T-cell (primary cell): Measurements from ENCODE around the gene MAP4K1. TPM values are rescaled to one million over a fixed set of nuclear protein-coding genes. Genes with fewer than 3 reads are reported as not detected.
"Not testable (repeated sequence)": the region's sequence is repeated elsewhere in the genome, so short reads cannot be mapped to it uniquely, and the experiment has no call there.

Experiments used
- ATAC-seq, 4 experiments: fragments of 200-7000 bp in 3 of 4; fragments of 150-1000 bp in 1 of 4; cut with Tn5 transposase; replicated peaks in 1 of 4; 1 replicate in 3 of 4; 2 replicates in 1 of 4; pipeline ENCODE4 v1.10.0; 2021; ENCODE audit warnings: moderate library complexity in 3 of 4, mild to moderate bottlenecking in 2 of 4, moderate number of reproducible peaks in 1 of 4
- CTCF ChIA-PET, 2 donors: fragments of 300-600 bp; sonication (Branson Sonifier 250); formaldehyde crosslinking; loops; one replicate each; lab custom pipeline; 2022; ENCODE audit warnings: antibody characterized with exemption in 2 of 2; lab: Charles Lee
- POLR2A ChIA-PET, 2 donors: fragments of 300-600 bp; sonication (Branson Sonifier 250); formaldehyde crosslinking; loops; one replicate each; lab custom pipeline; 2022; ENCODE audit warnings: antibody characterized with exemption in 2 of 2; lab: Charles Lee
- DNase-seq, 35 experiments: peaks; one replicate each; pipeline versions ENCODE4 v3.0.0 to v3.0.0-alpha.2; 2013 to 2023
- H3K27ac ChIP-seq: one replicate; pipeline ENCODE4 v1.5.1; 2013; ENCODE audit warnings: low read length
- H3K27me3 ChIP-seq, 2 experiments: replicated peaks in 1 of 2; 1 replicate in 1 of 2; 2 replicates in 1 of 2; pipeline versions ENCODE4 v1.6.1 to v1.7.0; 2013; ENCODE audit warnings: low read length in 1 of 2, mixed read lengths in 1 of 2; ENCODE audit not compliant: control insufficient read depth in 2 of 2, insufficient read depth in 2 of 2; ENCODE audit errors: extremely low read depth in 1 of 2
- H3K36me3 ChIP-seq, 2 donors: 1 replicate in 1 of 2; 2 replicates in 1 of 2; pipeline versions ENCODE4 v1.6.1 to v1.7.0; 2013; ENCODE audit warnings: low read length in 1 of 2; ENCODE audit not compliant: control insufficient read depth in 2 of 2, insufficient read depth in 1 of 2; ENCODE audit errors: extremely low read depth in 1 of 2
- H3K4me1 ChIP-seq, 2 experiments: 1 replicate in 1 of 2; 2 replicates in 1 of 2; pipeline versions ENCODE4 v1.6.1 to v1.7.0; 2013; ENCODE audit warnings: low read length in 2 of 2, mixed read lengths in 1 of 2; ENCODE audit not compliant: insufficient read depth in 2 of 2, control insufficient read depth in 1 of 2; ENCODE audit errors: extremely low read depth in 1 of 2
- H3K4me3 ChIP-seq, 2 donors: 1 replicate in 1 of 2; 2 replicates in 1 of 2; pipeline versions ENCODE4 v1.5.1 to v1.7.0; 2013; ENCODE audit warnings: mild to moderate bottlenecking in 2 of 2, low read length in 1 of 2, moderate library complexity in 1 of 2; ENCODE audit not compliant: control insufficient read depth in 1 of 2; ENCODE audit errors: extremely low read depth in 1 of 2
- H3K9me3 ChIP-seq: 2 replicates; pipeline ENCODE4 v1.7.0; 2013
- H3K27ac Mint-ChIP-seq, 2 donors: one replicate each; pipeline ENCODE4 v1.8.0; 2020 to 2021; ENCODE audit warnings: mild to moderate bottlenecking in 2 of 2, mixed read lengths in 2 of 2
- H3K27me3 Mint-ChIP-seq, 2 donors: one replicate each; pipeline ENCODE4 v1.8.0; 2021 to 2022; ENCODE audit warnings: mixed read lengths in 2 of 2
- H3K36me3 Mint-ChIP-seq: one replicate; pipeline ENCODE4 v1.8.0; 2021; ENCODE audit warnings: mixed read lengths
- H3K4me1 Mint-ChIP-seq, 3 donors: one replicate each; pipeline ENCODE4 v1.8.0; 2020 to 2022; ENCODE audit warnings: mixed read lengths in 3 of 3, mild to moderate bottlenecking in 1 of 3
- H3K4me3 Mint-ChIP-seq, 3 donors: one replicate each; pipeline ENCODE4 v1.8.0; 2020 to 2022; ENCODE audit warnings: mild to moderate bottlenecking in 3 of 3, mixed read lengths in 3 of 3, moderate library complexity in 3 of 3
- H3K9me3 Mint-ChIP-seq, 3 donors: one replicate each; pipeline ENCODE4 v1.8.0; 2020 to 2022; ENCODE audit warnings: mixed read lengths in 3 of 3
- WGBS: methylation state at CpG from one replicate; pipeline ENCODE4 v1.1.5; 2013; ENCODE audit warnings: missing lambda C conversion rate; ENCODE audit not compliant: insufficient coverage; 5-methylcytosine and 5-hydroxymethylcytosine counted together
- total RNA-seq, 35 experiments: library from RNA in 6 of 35; stranded (reverse) in 6 of 35; fragments of 120-200 nt in 1 of 35; gene quantifications; one replicate each; pipeline versions ENCODE4 v1.2.1 to v1.2.4 and lab custom pipeline; 2013 to 2026

Gene MAP4K1
- total RNA-seq, 5 donors from 2014 or later (not counting 1 experiment from before 2014, with no cell fraction given) = 243 to 417 (median 329) TPM

- Histone ChIP-seq H3K4me1 (peaks cover 17 to 33% of the 10 kb centered on the region in 2 experiments), H3K9me3 (no peaks in the 10 kb centered on the region), H3K27me3 (no peaks in the 10 kb centered on the region), H3K36me3 (peaks cover 0 to 26% of the 10 kb centered on the region in 2 donors), H3K4me3 (no peak overlapping the region), H3K27ac (peak overlapping the region; percentile 37)
- ChIA-PET CTCF (interaction anchor here in 1 of 2 donors (0.6 to 2.3 kb wide), 20 partner anchors 9 to 327 kb away, joined by 3 to 27 read pairs (median 5); partner anchors contain the start of genes ACTN4, EIF3K, FAM98C and MAP4K1), POLR2A (interaction anchor here in 1 of 2 donors (0.7 kb wide), 1 partner anchor 276 kb away, joined by 5 read pairs; no protein-coding TSS in a partner anchor)
- Mint-ChIP-seq H3K36me3 (peaks cover 23% of the 10 kb centered on the region), H3K27me3 (no peaks in the 10 kb centered on the region), H3K4me1 (peaks cover 26 to 35% (median 31%) of the 10 kb centered on the region in 3 donors), H3K4me3 (peak overlapping the region in 2 of 3 donors; percentile 6 to 39), H3K27ac (peak overlapping the region; percentile 87 to 91), H3K9me3 (no peaks in the 10 kb centered on the region)
- WGBS = 73% methylated on average over 13 of the region's 17 CpGs
- peak in 34 of 35 experiments; percentile 35 to 84 (median 64) for DNase-seq
- ATAC-seq = peak in 1 of 4 experiments; percentile 36
Measured at GRCh38 chr19:38634757-38635482, 17.2 kb upstream of the MAP4K1 start.

DNA sequence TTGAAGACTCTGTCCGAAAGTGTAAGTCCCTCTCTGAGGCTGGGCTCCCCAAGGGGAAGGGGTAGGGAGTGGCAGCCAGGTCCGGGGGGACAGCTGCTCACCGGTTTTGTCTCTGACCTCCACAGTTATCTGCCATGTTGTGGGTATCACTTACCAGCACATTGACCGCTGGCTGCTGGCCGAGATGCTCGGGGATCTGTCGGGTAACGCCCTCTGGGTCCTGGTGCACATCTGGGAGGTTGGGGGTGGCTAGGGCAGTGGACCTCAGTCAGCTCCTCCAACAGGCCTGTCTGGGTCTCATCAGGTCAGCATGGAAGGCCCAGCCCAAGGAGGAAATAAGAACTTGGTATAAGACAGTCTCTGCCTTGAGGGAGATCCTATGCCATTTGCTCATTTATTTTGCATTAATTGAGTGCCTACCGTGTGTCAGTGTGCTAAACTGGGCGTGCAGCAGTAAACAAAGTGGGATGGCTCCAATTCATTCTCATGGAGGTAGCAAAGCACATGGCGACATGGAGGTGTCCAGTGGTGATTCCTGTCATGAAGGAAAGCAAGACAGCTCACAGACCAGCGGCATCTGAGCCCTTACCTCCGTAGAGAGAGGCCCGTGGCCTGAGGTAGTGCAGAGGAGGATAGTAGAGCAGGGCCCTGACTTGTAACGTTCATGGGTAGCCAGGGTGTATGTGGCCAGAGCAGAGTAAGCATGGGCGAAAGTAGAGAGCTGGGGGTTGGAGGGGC is 14.9 kb upstream of the MAP4K1 start:
- Histone ChIP-seq H3K27me3 (no peaks in the 10 kb centered on the region), H3K9me3 (no peaks in the 10 kb centered on the region), H3K36me3 (peaks cover 0 to 44% of the 10 kb centered on the region in 2 donors), H3K27ac (no peak overlapping the region), H3K4me3 (no peak overlapping the region), H3K4me1 (peaks cover 17 to 33% of the 10 kb centered on the region in 2 experiments)
- H3K27me3 Mint-ChIP-seq = no peaks in the 10 kb centered on the region
- ChIA-PET POLR2A (no interaction called here), CTCF (interaction anchor here in 1 of 2 donors (2.2 kb wide), 1 partner anchor 229 kb away, joined by 27 read pairs; the partner anchor contains the start of gene FAM98C)
- DNase-seq (no peak), ATAC-seq (no peak)
- WGBS = 96% methylated on average over 13 of the region's 16 CpGs
- no peak overlapping the region for H3K27ac Mint-ChIP-seq
- H3K36me3 Mint-ChIP-seq = peaks cover 31% of the 10 kb centered on the region
- no peaks in the 10 kb centered on the region for H3K9me3 Mint-ChIP-seq
- no peak overlapping the region for H3K4me3 Mint-ChIP-seq
- H3K4me1 Mint-ChIP-seq = peaks cover 26 to 35% (median 31%) of the 10 kb centered on the region in 3 donors

DNA sequence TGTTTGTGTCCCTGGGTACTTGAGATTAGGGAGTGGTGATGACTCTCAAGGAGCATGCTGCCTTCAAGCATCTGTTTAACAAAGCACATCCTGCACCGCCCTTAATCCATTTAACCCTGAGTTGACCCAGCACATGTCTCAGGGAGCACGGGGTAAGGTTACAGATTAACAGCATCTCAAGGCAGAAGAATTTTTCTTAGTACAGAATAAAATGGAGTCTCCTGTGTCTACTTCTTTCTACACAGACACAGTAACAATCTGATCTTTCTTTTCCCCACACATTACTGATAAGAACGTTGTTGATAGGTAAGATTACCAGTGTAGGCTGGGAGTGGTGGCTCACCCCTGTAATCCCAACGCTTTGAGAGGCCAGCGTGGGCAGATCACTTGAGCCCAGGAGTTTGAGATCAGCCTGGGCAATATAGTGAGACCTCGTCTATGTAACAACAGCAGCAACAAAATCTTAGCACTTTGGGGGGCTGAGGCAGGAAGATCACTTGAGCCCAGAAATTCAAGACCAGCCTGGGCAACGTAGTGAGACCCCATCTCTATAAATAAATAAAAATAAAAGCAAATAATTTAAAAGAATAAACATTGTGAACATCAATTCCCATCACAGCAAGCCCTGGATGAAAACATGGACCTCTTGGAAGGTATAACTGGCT is 14.2 kb upstream of the MAP4K1 start:
- H3K27me3 Mint-ChIP-seq, ATAC-seq, H3K27me3 ChIP-seq, H3K9me3 ChIP-seq, H3K9me3 Mint-ChIP-seq, DNase-seq, POLR2A ChIA-PET, H3K4me3 ChIP-seq, H3K4me3 Mint-ChIP-seq, H3K27ac ChIP-seq, CTCF ChIA-PET: not testable (repeated sequence)
- Histone ChIP-seq H3K4me1 (peaks cover 13 to 26% of the 10 kb centered on the region in 2 experiments), H3K36me3 (peaks cover 0 to 51% of the 10 kb centered on the region in 2 donors)
- Mint-ChIP-seq H3K36me3 (peaks cover 33% of the 10 kb centered on the region), H3K27ac (peak overlapping the region in 1 of 2 donors; percentile 34), H3K4me1 (peaks cover 21 to 28% (median 24%) of the 10 kb centered on the region in 3 donors)
- WGBS = 85% methylated on average over 2 of the region's 7 CpGs

DNA sequence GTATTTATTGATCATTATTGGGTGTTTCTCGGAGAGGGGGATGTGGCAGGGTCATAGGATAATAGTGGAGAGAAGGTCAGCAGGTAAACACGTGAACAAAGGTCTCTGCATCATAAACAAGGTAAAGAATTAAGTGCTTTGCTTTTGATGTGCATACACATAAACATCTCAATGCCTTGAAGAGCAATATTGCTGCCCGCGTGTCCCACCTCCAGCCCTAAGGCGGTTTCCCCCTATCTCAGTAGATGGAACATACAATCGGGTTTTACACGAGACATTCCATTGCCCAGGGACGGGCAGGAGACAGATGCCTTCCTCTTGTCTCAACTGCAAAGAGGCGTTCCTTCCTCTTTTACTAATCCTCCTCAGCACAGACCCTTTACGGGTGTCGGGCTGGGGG is 13.5 kb upstream of the MAP4K1 start:
- Mint-ChIP-seq H3K36me3 (peaks cover 34% of the 10 kb centered on the region), H3K4me1 (peaks cover 15 to 22% (median 17%) of the 10 kb centered on the region in 3 donors)
- ATAC-seq, H3K4me3 Mint-ChIP-seq, CTCF ChIA-PET, H3K9me3 ChIP-seq, H3K27me3 ChIP-seq, H3K27ac ChIP-seq, DNase-seq, H3K4me3 ChIP-seq, H3K9me3 Mint-ChIP-seq, H3K27me3 Mint-ChIP-seq, POLR2A ChIA-PET, H3K27ac Mint-ChIP-seq: not testable (repeated sequence)
- WGBS = 94% methylated on average over 3 of the region's 11 CpGs
- H3K36me3 ChIP-seq = peaks cover under 1 to 57% of the 10 kb centered on the region in 2 donors
- H3K4me1 ChIP-seq = peaks cover 8 to 20% of the 10 kb centered on the region in 2 experiments

DNA sequence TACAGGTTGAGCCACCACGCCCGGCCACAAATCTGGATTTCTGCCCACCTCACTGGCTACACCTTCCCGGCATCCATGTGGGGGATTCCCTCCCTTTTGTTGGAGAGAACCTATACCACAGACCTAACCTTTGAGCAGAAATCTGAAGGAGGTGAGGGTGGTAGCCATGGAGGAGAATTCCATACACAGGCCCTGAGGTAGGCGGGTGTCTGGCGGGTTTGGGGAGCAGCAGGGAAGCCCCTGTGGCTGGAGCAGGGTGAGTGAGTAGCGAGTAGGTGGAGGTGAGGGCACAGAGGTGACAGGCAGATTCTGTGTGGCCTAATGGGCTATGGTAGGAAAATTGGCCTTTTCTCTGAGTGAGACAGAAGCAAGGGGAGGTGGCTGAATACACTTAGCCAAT is 11.8 kb upstream of the MAP4K1 start:
- H3K36me3 ChIP-seq = peaks cover 7 to 61% of the 10 kb centered on the region in 2 donors
- no peak for ATAC-seq
- no peaks in the 10 kb centered on the region for H3K27me3 ChIP-seq
- H3K9me3 ChIP-seq = no peaks in the 10 kb centered on the region
- H3K36me3 Mint-ChIP-seq = peaks cover 39% of the 10 kb centered on the region
- H3K4me1 Mint-ChIP-seq = peaks cover 2 to 8% (median 4%) of the 10 kb centered on the region in 3 donors
- H3K9me3 Mint-ChIP-seq = no peaks in the 10 kb centered on the region
- no peak for DNase-seq
- no peak overlapping the region for H3K4me3 Mint-ChIP-seq
- POLR2A ChIA-PET = no interaction called here
- H3K4me1 ChIP-seq = peaks cover 0 to 3% of the 10 kb centered on the region in 2 experiments
- H3K4me3 ChIP-seq = no peak overlapping the region
- H3K27ac ChIP-seq = no peak overlapping the region
- H3K27me3 Mint-ChIP-seq = no peaks in the 10 kb centered on the region
- 82% methylated on average over 3 of the region's 6 CpGs for WGBS
- CTCF ChIA-PET = no interaction called here
- H3K27ac Mint-ChIP-seq = no peak overlapping the region

GRCh38 chr19:38626401-38626800 is 8.6 kb upstream of the MAP4K1 start:
- Histone ChIP-seq H3K9me3 (no peaks in the 10 kb centered on the region), H3K4me1 (no peaks in the 10 kb centered on the region), H3K4me3 (no peak overlapping the region), H3K27me3 (no peaks in the 10 kb centered on the region), H3K27ac (no peak overlapping the region), H3K36me3 (peaks cover 7 to 75% of the 10 kb centered on the region in 2 donors)
- ATAC-seq = no peak
- Mint-ChIP-seq H3K9me3 (no peaks in the 10 kb centered on the region), H3K36me3 (peaks cover 48% of the 10 kb centered on the region), H3K4me1 (peaks cover 0 to 7% (median 3%) of the 10 kb centered on the region in 3 donors), H3K27ac (no peak overlapping the region), H3K4me3 (no peak overlapping the region), H3K27me3 (no peaks in the 10 kb centered on the region)
- ChIA-PET POLR2A (no interaction called here), CTCF (no interaction called here)
- WGBS = 100% methylated on average over 2 of the region's 4 CpGs
- DNase-seq = no peak
